Prostate gland (tissue), 2 donors: ENCODE results near the gene CTBP2.

Experiments
- CTCF ChIP-seq, 4 experiments: fragments of 200-600 bp in 2 of 4; fragments of 450-650 bp in 2 of 4; sonication (generic) in 2 of 4; IDR thresholded peaks; 1 replicate in 3 of 4; 2 replicates in 1 of 4; pipeline ENCODE4 v1.5.1; 2016 to 2019; ENCODE audit warnings: antibody characterized with exemption in 4 of 4, mild to moderate bottlenecking in 2 of 4, moderate library complexity in 2 of 4
- POLR2A ChIP-seq: fragments of 450-650 bp; IDR thresholded peaks from one replicate; pipeline ENCODE4 v1.6.1; 2016; ENCODE audit warnings: antibody characterized with exemption, mild to moderate bottlenecking
- POLR2AphosphoS5 ChIP-seq: sonication (generic); formaldehyde crosslinking; IDR thresholded peaks from one replicate; pipeline ENCODE4 v1.6.1; 2017; ENCODE audit warnings: antibody characterized with exemption

GRCh38 chr10:125148528-125148927, 11.8 kb downstream of the CTBP2 start:
- TF ChIP-seq POLR2A, result no peak
- TF ChIP-seq POLR2AphosphoS5, result no peak
- no peak for TF ChIP-seq CTCF (IDR thresholded peaks at IDR 0.05)
